A549 treated with AZD9567 at 1 μM for 4 hours (cell line): ENCODE results near the gene MAT1A. TPM values are rescaled to one million over a fixed set of nuclear protein-coding genes. Genes with fewer than 3 reads are reported as not detected.

Experiments
- total RNA-seq: library from RNA; stranded (reverse); fragments of 200-300 nt; extraction: Qiagen RNA extraction; gene quantifications from 5 replicates; pipeline ENCODE4 v1.2.3, GENCODE V29; 2022; ENCODE audit not compliant: insufficient read depth

The MAT1A gene
- 0.06 TPM in 1 of 5 replicates, not detected in the others for total RNA-seq

GRCh38 chr10:80289451-80290287, at the start of gene MAT1A:
Gene MAT1A (minus strand): TSS chr10:80289658. CDS start chr10:80289423, 235 bp downstream.

Other genes starting within 250 kb of the MAT1A start
- gene TMEM254, start 211.0 kb downstream of the MAT1A start, total RNA-seq: 15.8 to 20.9 TPM (median 18.1 TPM) in 5 replicates
- gene PLAC9, start 156.9 kb downstream of the MAT1A start, total RNA-seq: 0.18 to 0.20 TPM in 2 of 5 replicates, not detected in the others
- gene ANXA11, start 84.1 kb downstream of the MAT1A start, total RNA-seq: 143 to 204 TPM (median 191 TPM) in 5 replicates
- not detected in 5 replicates for gene DYDC1, start 67.1 kb upstream of the MAT1A start, total RNA-seq
- gene DYDC2, start 67.1 kb upstream of the MAT1A start, total RNA-seq: 0.06 to 0.11 TPM (median 0.07 TPM) in 3 of 5 replicates, not detected in the others
- 39.1 to 53.9 TPM (median 42.3 TPM) in 5 replicates for gene PRXL2A, start 118.9 kb upstream of the MAT1A start, total RNA-seq
- gene TSPAN14, start 164.7 kb upstream of the MAT1A start, total RNA-seq: 102 to 127 TPM (median 124 TPM) in 5 replicates
- 0.05 to 0.07 TPM in 2 of 5 replicates, not detected in the others for gene SH2D4B, start 248.2 kb upstream of the MAT1A start, total RNA-seq